Fibroblast of mammary gland (primary cell): Measurements from ENCODE around the gene DTX3L.

ENCODE experiments used
- DNase-seq: peaks from one replicate; pipeline ENCODE4 v3.0.0-alpha.2; 2010; ENCODE audit warnings: low read depth
- H3K4me3 ChIP-seq: 2 replicates; pipeline ENCODE4 v1.5.1; 2011; ENCODE audit warnings: low read depth, mild to moderate bottlenecking, low read length, moderate library complexity; ENCODE audit not compliant: control insufficient read depth
- TF ChIP-seq, protein P1 (sequence below): conservative IDR thresholded peaks from 2 replicates; pipeline ENCODE4 v1.5.1; 2011; ENCODE audit warnings: low read depth, low read length, inconsistent platforms; ENCODE audit not compliant: control insufficient read depth, insufficient read depth

The DTX3L gene

GRCh38 chr3:122568755-122569154, 4.6 kb downstream of the DTX3L start:
- no peak overlapping the region for H3K4me3 ChIP-seq
- TF ChIP-seq, protein P1, sequence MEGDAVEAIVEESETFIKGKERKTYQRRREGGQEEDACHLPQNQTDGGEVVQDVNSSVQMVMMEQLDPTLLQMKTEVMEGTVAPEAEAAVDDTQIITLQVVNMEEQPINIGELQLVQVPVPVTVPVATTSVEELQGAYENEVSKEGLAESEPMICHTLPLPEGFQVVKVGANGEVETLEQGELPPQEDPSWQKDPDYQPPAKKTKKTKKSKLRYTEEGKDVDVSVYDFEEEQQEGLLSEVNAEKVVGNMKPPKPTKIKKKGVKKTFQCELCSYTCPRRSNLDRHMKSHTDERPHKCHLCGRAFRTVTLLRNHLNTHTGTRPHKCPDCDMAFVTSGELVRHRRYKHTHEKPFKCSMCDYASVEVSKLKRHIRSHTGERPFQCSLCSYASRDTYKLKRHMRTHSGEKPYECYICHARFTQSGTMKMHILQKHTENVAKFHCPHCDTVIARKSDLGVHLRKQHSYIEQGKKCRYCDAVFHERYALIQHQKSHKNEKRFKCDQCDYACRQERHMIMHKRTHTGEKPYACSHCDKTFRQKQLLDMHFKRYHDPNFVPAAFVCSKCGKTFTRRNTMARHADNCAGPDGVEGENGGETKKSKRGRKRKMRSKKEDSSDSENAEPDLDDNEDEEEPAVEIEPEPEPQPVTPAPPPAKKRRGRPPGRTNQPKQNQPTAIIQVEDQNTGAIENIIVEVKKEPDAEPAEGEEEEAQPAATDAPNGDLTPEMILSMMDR: no peak
- no peak for DNase-seq

- peak; percentile 65 for DNase-seq
- TF ChIP-seq, protein P1: no peak
- H3K4me3 ChIP-seq: no peak overlapping the region
Measured at GRCh38 chr3:122572940-122573412, 8.8 kb downstream of the DTX3L start.

DNA sequence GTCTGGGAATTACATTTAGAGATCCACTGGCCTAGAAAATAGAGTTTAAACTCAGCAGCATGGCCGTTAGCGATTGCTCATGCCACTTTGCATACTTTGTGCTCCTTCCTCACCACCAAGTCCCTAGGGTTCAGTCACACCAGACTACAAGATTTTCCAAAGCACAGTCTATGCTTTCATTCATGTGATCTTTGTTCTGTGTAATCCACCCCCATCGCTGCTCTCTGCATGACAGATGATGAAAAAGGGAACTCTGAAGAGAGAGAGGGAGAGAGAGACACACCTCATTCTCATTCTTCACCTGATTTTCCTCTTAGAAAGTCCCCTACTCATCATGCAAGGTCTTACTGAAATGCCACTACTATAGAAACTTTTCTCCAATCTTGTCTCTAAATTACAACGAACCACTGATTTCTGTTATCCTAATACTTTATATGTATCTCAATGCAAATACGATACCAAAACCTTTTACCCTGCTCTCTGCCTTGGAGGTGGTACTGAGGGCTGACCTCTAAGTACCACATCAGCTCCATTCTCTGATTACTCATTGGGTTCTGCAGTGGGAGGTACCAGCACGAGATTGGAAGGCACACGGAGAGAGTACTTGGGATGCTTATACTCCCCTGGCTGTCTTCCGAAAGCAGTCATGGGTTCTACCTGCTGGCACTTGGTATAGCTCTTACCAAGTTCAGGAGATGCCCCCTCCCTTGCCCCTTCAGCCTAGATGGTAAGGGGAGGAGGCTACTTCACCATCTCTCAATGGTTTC, 12.2 kb downstream of the DTX3L start:
- DNase-seq: peak; percentile 18
- no peak overlapping the region for H3K4me3 ChIP-seq
- TF ChIP-seq, protein P1: no peak

GRCh38 chr3:122577409-122578031, 13.4 kb downstream of the DTX3L start, which contains the start of gene PARP15:
PARP15 (plus strand) TSS chr3:122577650; CDS start chr3:122577668, 18 bp downstream.
- DNase-seq: no peak
- TF ChIP-seq, protein P1: no peak
- peak within 1 kb of the TSS; percentile 50 for H3K4me3 ChIP-seq

DNA sequence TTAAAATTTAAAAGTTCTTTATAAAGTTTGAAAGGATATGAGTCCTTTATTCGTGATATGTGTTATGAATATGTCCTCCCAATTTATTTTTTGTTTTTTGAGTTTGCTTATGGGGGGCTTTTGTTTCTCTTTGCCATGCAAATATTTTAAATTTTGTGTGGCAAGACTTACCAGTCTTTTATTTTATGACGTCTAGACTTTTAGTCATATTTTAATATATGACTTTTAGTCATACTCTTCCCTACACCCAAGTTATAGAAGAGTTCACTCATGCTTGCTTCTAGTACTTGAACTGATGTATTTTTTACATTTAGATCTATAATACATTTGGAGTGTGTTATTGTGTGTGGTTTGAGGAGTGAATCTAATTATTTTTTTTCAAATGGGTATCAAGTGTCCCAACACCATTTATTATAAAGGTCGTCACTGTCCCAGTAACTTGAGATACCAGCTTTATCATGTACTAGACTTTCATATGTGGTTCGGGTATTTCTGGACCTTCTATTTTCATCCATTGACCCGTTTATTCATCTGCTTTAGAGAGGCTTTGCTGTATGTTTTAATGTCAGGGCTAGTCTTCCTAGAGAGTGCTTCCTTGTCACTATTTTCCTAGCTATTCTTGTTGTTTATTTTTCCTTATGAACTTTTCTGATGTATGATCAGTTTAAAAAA, 14.1 kb downstream of the DTX3L start:
- DNase-seq: no peak
- TF ChIP-seq, protein P1: no peak
- peak overlapping the region; percentile 50 for H3K4me3 ChIP-seq

- TF ChIP-seq, protein P1: no peak
- no peak overlapping the region for H3K4me3 ChIP-seq
- DNase-seq: no peak
Measured at GRCh38 chr3:122580470-122580869, 16.3 kb downstream of the DTX3L start.
